H1 (cell line): ENCODE results near the gene ZBED1. TPM values are rescaled to one million over a fixed set of nuclear protein-coding genes. Genes with fewer than 3 reads are reported as not detected.

Experiments
- CTCF ChIA-PET: fragments of 300-600 bp; sonication (Branson Sonifier 250); formaldehyde crosslinking; loops from one replicate; lab custom pipeline; 2021; ENCODE audit not compliant: partially characterized antibody; lab: Charles Lee
- POLR2A ChIA-PET: fragments of 300-600 bp; sonication (Branson Sonifier 250); formaldehyde crosslinking; loops from one replicate; lab custom pipeline; 2021; ENCODE audit warnings: inconsistent platforms; ENCODE audit not compliant: partially characterized antibody; lab: Charles Lee
- DNase-seq, 2 experiments: peaks; one replicate each; pipeline versions ENCODE4 v3.0.0 to v3.0.0-alpha.2; 2010 to 2022; ENCODE audit warnings: low spot score in 2 of 2, low read depth in 1 of 2, mixed read lengths in 1 of 2
- FAIRE-seq: peaks from 2 replicates; lab custom pipeline; 2011; peaks lifted over from hg19 to GRCh38; lab: Jason Lieb, UNC
- H2AFZ ChIP-seq: 2 replicates; pipeline ENCODE4 v1.8.1; 2012; ENCODE audit warnings: low read length, inconsistent platforms
- H2AK5ac ChIP-seq: 2 replicates; pipeline ENCODE4 v1.6.1; 2013; ENCODE audit warnings: low read depth, low read length
- H2BK120ac ChIP-seq: replicated peaks from 2 replicates; pipeline ENCODE3; 2013; ENCODE audit warnings: low read depth, low read length, inconsistent platforms
- H2BK12ac ChIP-seq: 2 replicates; pipeline ENCODE4 v1.6.1; 2013; ENCODE audit warnings: low read depth, low read length
- H2BK15ac ChIP-seq: 2 replicates; pipeline ENCODE4 v1.6.1; 2013; ENCODE audit warnings: low read length
- H2BK20ac ChIP-seq: 2 replicates; pipeline ENCODE4 v1.6.1; 2013; ENCODE audit warnings: low read length
- H2BK5ac ChIP-seq: 2 replicates; pipeline ENCODE4 v1.6.1; 2013; ENCODE audit warnings: low read depth, low read length
- H3K14ac ChIP-seq: 2 replicates; pipeline ENCODE4 v1.6.1; 2013; ENCODE audit warnings: inconsistent platforms; ENCODE audit not compliant: insufficient read length
- H3K18ac ChIP-seq: 2 replicates; pipeline ENCODE4 v1.6.1; 2013; ENCODE audit warnings: low read length; ENCODE audit errors: extremely low read depth
- H3K23ac ChIP-seq: 2 replicates; pipeline ENCODE4 v1.6.1; 2013; ENCODE audit warnings: inconsistent platforms; ENCODE audit not compliant: insufficient read length
- H3K23me2 ChIP-seq: 2 replicates; pipeline ENCODE4 v1.6.1; 2013; ENCODE audit warnings: low read depth, low read length
- H3K27ac ChIP-seq: 2 replicates; pipeline ENCODE4 v1.6.1; 2011; ENCODE audit warnings: low read depth, low read length, inconsistent platforms
- H3K27me3 ChIP-seq, 4 experiments: replicated peaks in 1 of 4; 1 replicate in 1 of 4; 2 replicates in 3 of 4; pipeline versions ENCODE4 v1.6.1 to v1.8.1; 2011 to 2013; ENCODE audit warnings: low read length in 3 of 4, mild to moderate bottlenecking in 3 of 4, inconsistent platforms in 2 of 4, mixed read lengths in 2 of 4, moderate library complexity in 1 of 4; ENCODE audit not compliant: control insufficient read depth in 3 of 4, insufficient read depth in 3 of 4; ENCODE audit errors: extremely low read depth in 1 of 4
- H3K36me3 ChIP-seq, 4 experiments: 2 replicates each; pipeline versions ENCODE4 v1.6.1 to v1.8.1; 2011 to 2013; ENCODE audit warnings: mild to moderate bottlenecking in 4 of 4, low read length in 3 of 4, moderate library complexity in 2 of 4, control low read depth in 1 of 4, inconsistent platforms in 1 of 4; ENCODE audit not compliant: insufficient read depth in 4 of 4, control insufficient read depth in 2 of 4
- H3K4ac ChIP-seq: replicated peaks from 2 replicates; pipeline ENCODE3; 2013; ENCODE audit warnings: low read length, low read depth, mixed read lengths, inconsistent platforms; ENCODE audit not compliant: insufficient read length
- H3K4me1 ChIP-seq, 4 experiments: replicated peaks in 1 of 4; 1 replicate in 1 of 4; 2 replicates in 3 of 4; pipeline versions ENCODE4 v1.6.1 to v1.8.1; 2011 to 2013; ENCODE audit warnings: low read length in 3 of 4, inconsistent platforms in 2 of 4, mixed read lengths in 1 of 4; ENCODE audit not compliant: insufficient read depth in 4 of 4, control insufficient read depth in 3 of 4
- H3K4me2 ChIP-seq, 2 experiments: 2 replicates each; pipeline versions ENCODE4 v1.6.1 to v1.8.1; 2011 to 2013; ENCODE audit warnings: low read depth in 2 of 2, low read length in 2 of 2, control low read depth in 1 of 2, inconsistent platforms in 1 of 2, mild to moderate bottlenecking in 1 of 2; ENCODE audit not compliant: insufficient read depth in 1 of 2
- H3K4me3 ChIP-seq, 4 experiments: fragments of 200-600, 300-600 bp in 1 of 4; sonication (generic), shearing (Covaris generic), sonication (Bioruptor Twin) in 1 of 4; 2 replicates each; pipeline versions ENCODE4 v1.5.1 to v1.8.1; 2011 to 2016; ENCODE audit warnings: low read length in 4 of 4, low read depth in 3 of 4, control low read depth in 2 of 4, inconsistent platforms in 2 of 4, mild to moderate bottlenecking in 2 of 4, mixed read lengths in 1 of 4, moderate library complexity in 1 of 4; ENCODE audit not compliant: insufficient read depth in 2 of 4; ENCODE audit errors: extremely low read depth in 1 of 4
- H3K56ac ChIP-seq: replicated peaks from 2 replicates; pipeline ENCODE3; 2013; ENCODE audit warnings: low read depth, mild to moderate bottlenecking, mixed read lengths, low read length, inconsistent platforms; ENCODE audit not compliant: insufficient read length
- H3K79me1 ChIP-seq: 2 replicates; pipeline ENCODE4 v1.6.1; 2013; ENCODE audit warnings: low read depth, low read length, control low read depth
- H3K79me2 ChIP-seq, 2 experiments: 2 replicates each; pipeline versions ENCODE4 v1.6.1 to v1.8.1; 2012 to 2013; ENCODE audit warnings: low read length in 2 of 2, mild to moderate bottlenecking in 2 of 2, inconsistent platforms in 1 of 2; ENCODE audit not compliant: insufficient read depth in 2 of 2, control insufficient read depth in 1 of 2
- H3K9ac ChIP-seq, 4 experiments: replicated peaks in 1 of 4; 1 replicate in 1 of 4; 2 replicates in 3 of 4; pipeline versions ENCODE4 v1.6.1 to v1.8.1; 2011 to 2013; ENCODE audit warnings: low read depth in 3 of 4, low read length in 3 of 4, control low read depth in 2 of 4, mild to moderate bottlenecking in 2 of 4, moderate library complexity in 2 of 4, inconsistent platforms in 1 of 4; ENCODE audit errors: extremely low read depth in 1 of 4
- H3K9me3 ChIP-seq, 2 experiments: 2 replicates each; pipeline versions ENCODE4 v1.6.1 to v1.8.1; 2012 to 2013; ENCODE audit warnings: mild to moderate bottlenecking in 2 of 2, moderate library complexity in 2 of 2, control low read depth in 1 of 2, inconsistent platforms in 1 of 2, low read depth in 1 of 2, low read length in 1 of 2, mixed read lengths in 1 of 2; ENCODE audit not compliant: insufficient read depth in 2 of 2
- H4K20me1 ChIP-seq, 2 experiments: replicated peaks in 1 of 2; 2 replicates each; pipeline versions ENCODE3 to v1.8.1; 2011 to 2013; ENCODE audit warnings: inconsistent platforms in 2 of 2, low read length in 2 of 2, mild to moderate bottlenecking in 1 of 2; ENCODE audit not compliant: insufficient read depth in 2 of 2, control insufficient read depth in 1 of 2
- H4K5ac ChIP-seq: 2 replicates; pipeline ENCODE4 v1.6.1; 2013; ENCODE audit warnings: low read length, low read depth, mixed read lengths, inconsistent platforms; ENCODE audit not compliant: insufficient read length
- H4K8ac ChIP-seq: 2 replicates; pipeline ENCODE4 v1.8.0; 2013; ENCODE audit warnings: mild to moderate bottlenecking, moderate library complexity, low read length, inconsistent platforms; ENCODE audit not compliant: insufficient read depth; ENCODE audit errors: extremely low read depth
- H4K91ac ChIP-seq: replicated peaks from 2 replicates; pipeline ENCODE3; 2013; ENCODE audit warnings: low read length, mixed read lengths, inconsistent platforms; ENCODE audit not compliant: insufficient read length
- CBX8 ChIP-seq: fragments of 300-800, 300-1000 bp; sonication (generic); IDR thresholded peaks from 2 replicates; pipeline ENCODE4 v1.7.1; 2016; ENCODE audit warnings: low read depth, low read length, borderline replicate concordance
- CHD2 ChIP-seq: IDR thresholded peaks from 2 replicates; pipeline ENCODE4 v1.6.1; 2012; ENCODE audit warnings: low read length, improper control_type of control experiment
- EP300 ChIP-seq, 2 experiments: IDR thresholded peaks; 1 replicate in 1 of 2; 2 replicates in 1 of 2; pipeline ENCODE4 v1.6.1; 2011 to 2012; ENCODE audit warnings: low read depth in 2 of 2, low read length in 2 of 2, mild to moderate bottlenecking in 2 of 2, borderline replicate concordance in 1 of 2, inconsistent platforms in 1 of 2, moderate library complexity in 1 of 2
- FOSL1 ChIP-seq: IDR thresholded peaks from 2 replicates; pipeline ENCODE4 v1.6.1; 2011; ENCODE audit warnings: mild to moderate bottlenecking, low read depth, low read length, moderate library complexity; ENCODE audit not compliant: insufficient read depth
- HDAC2 ChIP-seq, 2 experiments: fragments of 300-600 bp in 1 of 2; sonication (generic) in 1 of 2; IDR thresholded peaks; 2 replicates each; pipeline ENCODE4 v1.6.1; 2011 to 2012; ENCODE audit warnings: low read depth in 2 of 2, low read length in 2 of 2, mild to moderate bottlenecking in 2 of 2, moderate library complexity in 2 of 2, borderline replicate concordance in 1 of 2, inconsistent platforms in 1 of 2
- JUN ChIP-seq: IDR thresholded peaks from 2 replicates; pipeline ENCODE4 v1.6.1; 2011; ENCODE audit warnings: low read depth, mild to moderate bottlenecking, improper control_type of control experiment, low read length
- JUND ChIP-seq: IDR thresholded peaks from 2 replicates; pipeline ENCODE4 v1.6.1; 2011; ENCODE audit warnings: mild to moderate bottlenecking, improper control_type of control experiment, low read length
- KDM4A ChIP-seq: IDR thresholded peaks from one replicate; pipeline ENCODE4 v1.7.1; 2012; ENCODE audit warnings: low read depth, mild to moderate bottlenecking, moderate library complexity, low read length, inconsistent platforms; ENCODE audit not compliant: severe bottlenecking
- POLR2A ChIP-seq, 2 experiments: IDR thresholded peaks; 1 replicate in 1 of 2; 2 replicates in 1 of 2; pipeline ENCODE4 v1.6.1; 2011; ENCODE audit warnings: low read depth in 2 of 2, low read length in 2 of 2, mild to moderate bottlenecking in 2 of 2; ENCODE audit errors: control extremely low read depth in 1 of 2
- RFX5 ChIP-seq: IDR thresholded peaks from 2 replicates; pipeline ENCODE4 v1.6.1; 2011; ENCODE audit warnings: low read depth, low read length, improper control_type of control experiment, borderline replicate concordance
- SUZ12 ChIP-seq: fragments of 200-600 bp; sonication (generic); IDR thresholded peaks from 2 replicates; pipeline ENCODE4 v1.6.1; 2012; ENCODE audit warnings: mild to moderate bottlenecking, inconsistent platforms, low read length, moderate library complexity, mixed read lengths
- TCF12 ChIP-seq: IDR thresholded peaks from 2 replicates; pipeline ENCODE4 v1.6.1; 2011; ENCODE audit warnings: low read depth, mild to moderate bottlenecking, low read length
- USF2 ChIP-seq: IDR thresholded peaks from 2 replicates; pipeline ENCODE4 v1.6.1; 2011; ENCODE audit warnings: low read length, improper control_type of control experiment
- WGBS, 2 experiments: shearing (Covaris generic) in 1 of 2; methylation state at CpG; one replicate each; pipeline versions ENCODE4 v1.1.6 to v1.1.7; 2013 to 2015; ENCODE audit warnings: low lambda C conversion rate in 2 of 2, mixed read lengths in 2 of 2, inconsistent platforms in 1 of 2, low coverage in 1 of 2, missing lambda C conversion rate in 1 of 2; ENCODE audit not compliant: insufficient replicate concordance in 2 of 2, insufficient coverage in 1 of 2, insufficient read length in 1 of 2; ENCODE audit errors: extremely low coverage in 1 of 2, missing lambda C conversion rate in 1 of 2; 5-methylcytosine and 5-hydroxymethylcytosine counted together
- polyA plus RNA-seq, 7 experiments: library from polyadenylated mRNA; depleted of rRNA in 3 of 7; stranded (reverse) in 5 of 7; unstranded in 2 of 7; fragments of >200 nt in 5 of 7; fragments of 200-250 nt in 2 of 7; gene quantifications; 1 replicate in 5 of 7; 2 replicates in 1 of 7; 4 replicates in 1 of 7; pipeline versions ENCODE4 v1.2.1 to v1.2.3, GENCODE V29; 2011 to 2013; ENCODE audit warnings: missing spikeins in 2 of 7, mixed read lengths in 2 of 7
- total RNA-seq: library from RNA; stranded (reverse); fragmentation: NEBNext Ultra II Directional; extraction: Animal tissue kit (Norgen Biotek cat#: 25700); gene quantifications from 2 replicates; pipeline ENCODE4 v1.2.1, GENCODE V29; 2021

ZBED1 gene
- total and polyA plus RNA-seq, 2 of the 8 experiments (the other 6 are each of a cell fraction or from before 2014, with no cell fraction given): 28.5 to 45.8 TPM

- no peaks in the 10 kb centered on the region for H3K79me2 ChIP-seq
- H2BK20ac ChIP-seq: no peak overlapping the region
- no peak overlapping the region for H3K14ac ChIP-seq
- no peak overlapping the region for H2BK15ac ChIP-seq
- no peak overlapping the region for H3K27ac ChIP-seq
- H3K9me3 ChIP-seq: peaks cover under 1 to 3% of the 10 kb centered on the region in 2 experiments; a peak in 2 of 4 replicates
- H3K36me3 ChIP-seq: no peaks in the 10 kb centered on the region
- no peak for DNase-seq
- H3K79me1 ChIP-seq: no peaks in the 10 kb centered on the region
- no peak overlapping the region for H2BK12ac ChIP-seq
- no peak overlapping the region for H4K5ac ChIP-seq
- ChIA-PET POLR2A (no interaction called here), CTCF (no interaction called here)
- no peaks in the 10 kb centered on the region for H3K27me3 ChIP-seq
- H2BK120ac ChIP-seq: no peak overlapping the region
- H2AFZ ChIP-seq: no peak overlapping the region
- no peak for FAIRE-seq
- no peak overlapping the region for H4K8ac ChIP-seq
- no peak overlapping the region for H3K23ac ChIP-seq
- no peak overlapping the region for H4K91ac ChIP-seq
- H3K4ac ChIP-seq: no peak overlapping the region
- H3K18ac ChIP-seq: no peak overlapping the region
- WGBS, 2 experiments: 97% methylated on average over 12 of the region's 12 CpGs; no CpG with 5 or more reads in 1 of the 2 experiments
- H3K9ac ChIP-seq: no peak overlapping the region
- H3K23me2 ChIP-seq: no peaks in the 10 kb centered on the region
- H2BK5ac ChIP-seq: no peak overlapping the region
- no peak overlapping the region for H3K4me2 ChIP-seq
- H2AK5ac ChIP-seq: no peak overlapping the region
- H3K4me3 ChIP-seq: no peak overlapping the region
- H3K4me1 ChIP-seq: peaks cover 0 to 4% (median 0%) of the 10 kb centered on the region in 4 experiments; a peak in 2 of 7 replicates
- H4K20me1 ChIP-seq: no peaks in the 10 kb centered on the region
- no peak overlapping the region for H3K56ac ChIP-seq
- no peak for TF ChIP-seq RFX5
- TF ChIP-seq KDM4A: no peak
- TF ChIP-seq TCF12: no peak
- TF ChIP-seq HDAC2 (IDR thresholded peaks at IDR 0.05; ENCODE audit: borderline replicate concordance in 1 of 2, low read depth in 2 of 2, low read length in 2 of 2): no peak
- TF ChIP-seq USF2: no peak
- TF ChIP-seq JUN: no peak
- TF ChIP-seq JUND: no peak
- no peak for TF ChIP-seq POLR2A (IDR thresholded peaks at IDR 0.05; ENCODE audit: control extremely low read depth in 1 of 2, low read depth in 2 of 2, low read length in 2 of 2)
- TF ChIP-seq SUZ12: no peak
- TF ChIP-seq FOSL1: no peak
- no peak for TF ChIP-seq EP300 (IDR thresholded peaks at IDR 0.05; ENCODE audit: borderline replicate concordance in 1 of 2, low read depth in 2 of 2, low read length in 2 of 2)
- no peak for TF ChIP-seq CHD2
- TF ChIP-seq CBX8: no peak
Measured at GRCh38 chrX:2540426-2540947, 39.7 kb upstream of the ZBED1 start.
